ENCODE measurements around the gene OPN4.

- no peak for TF ChIP-seq CREB1 (IDR thresholded peaks at IDR 0.05; ENCODE audit: low read depth)
- TF ChIP-seq REST (IDR thresholded peaks at IDR 0.05; ENCODE audit: low read depth), result no peak
- no peak for TF ChIP-seq MAX (IDR thresholded peaks at IDR 0.05)
Observed at GRCh38 chr10:86688398-86688921, 34.1 kb downstream of the OPN4 start.
